NB4 (cell line): ENCODE measurements around the gene DDX51.
"Not testable (repeated sequence)": the region's sequence is repeated elsewhere in the genome, so short reads cannot be mapped to it uniquely, and the experiment has no call there.

Source experiments
- DNase-seq: peaks from one replicate; pipeline ENCODE4 v3.0.0; 2010; ENCODE audit warnings: low read depth
- H3K4me3 ChIP-seq: one replicate; pipeline ENCODE4 v1.5.1; 2011; ENCODE audit warnings: mild to moderate bottlenecking, low read depth, low read length, moderate library complexity
- CTCF ChIP-seq: IDR thresholded peaks from one replicate; pipeline ENCODE4 v1.5.1; 2012; ENCODE audit warnings: low read depth, low read length
- MAX ChIP-seq: IDR thresholded peaks from 2 replicates; pipeline ENCODE4 v1.6.1; 2011; ENCODE audit warnings: low read depth, low read length
- MYC ChIP-seq: IDR thresholded peaks from 2 replicates; pipeline ENCODE4 v1.6.1; 2011; ENCODE audit warnings: low read depth, low read length
- POLR2A ChIP-seq: IDR thresholded peaks from 2 replicates; pipeline ENCODE4 v1.6.1; 2011; ENCODE audit warnings: mild to moderate bottlenecking; ENCODE audit not compliant: insufficient read length; ENCODE audit errors: extremely low read depth

DDX51 gene

GRCh38 chr12:132103542-132104308 lies 40.4 kb downstream of the DDX51 start:
- DNase-seq, result no peak
- H3K4me3 ChIP-seq, result no peak overlapping the region
- no peak for TF ChIP-seq MAX
- no peak for TF ChIP-seq POLR2A
- no peak for TF ChIP-seq MYC
- no peak for TF ChIP-seq CTCF

DNA sequence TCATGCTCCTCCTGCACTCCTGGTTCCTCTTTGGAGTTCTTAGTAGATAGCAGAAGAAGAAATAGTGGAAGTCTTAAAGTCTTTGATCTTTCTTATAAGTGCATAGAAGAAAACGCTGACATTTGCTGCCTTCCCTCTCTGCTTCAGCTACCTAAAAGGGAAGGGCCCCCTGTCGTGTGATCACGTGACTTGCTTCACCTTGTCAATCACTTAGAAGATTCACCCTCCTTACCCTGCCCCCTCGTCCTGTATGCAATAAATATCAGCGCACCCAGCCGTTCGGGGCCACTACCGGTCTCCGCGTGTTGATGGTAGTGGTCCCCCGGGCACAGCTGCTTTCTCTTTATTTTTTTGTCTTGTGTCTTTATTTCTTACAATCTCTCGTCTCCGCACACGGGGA lies 41.0 kb downstream of the DDX51 start:
- not testable (repeated sequence) for DNase-seq

DNA sequence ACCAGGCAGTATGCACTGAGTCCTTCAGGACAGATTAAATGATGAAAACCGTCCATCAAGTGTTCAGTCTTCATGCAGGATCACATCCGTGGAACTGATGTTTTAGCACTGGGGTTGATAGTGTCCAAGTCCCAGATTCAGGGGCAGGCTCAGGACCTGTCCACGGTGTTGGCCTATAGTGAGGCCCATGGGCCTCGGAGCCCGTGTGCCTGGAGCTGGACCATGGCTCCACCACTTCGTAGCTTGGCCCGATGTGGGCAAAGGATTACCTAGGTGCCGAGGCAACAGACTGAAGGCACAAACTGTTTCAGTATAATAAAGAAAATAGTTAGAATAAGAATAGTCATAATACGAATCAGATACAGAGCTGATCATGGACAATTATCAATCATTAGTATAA lies 41.8 kb downstream of the DDX51 start:
- no peak for DNase-seq
- TF ChIP-seq MAX (no peak), POLR2A (no peak), CTCF (no peak), MYC (no peak)
- H3K4me3 ChIP-seq, result no peak overlapping the region

More for the DNA sequence above, 41.0 kb downstream of the DDX51 start:
- not testable (repeated sequence) for H3K4me3 ChIP-seq

DNA sequence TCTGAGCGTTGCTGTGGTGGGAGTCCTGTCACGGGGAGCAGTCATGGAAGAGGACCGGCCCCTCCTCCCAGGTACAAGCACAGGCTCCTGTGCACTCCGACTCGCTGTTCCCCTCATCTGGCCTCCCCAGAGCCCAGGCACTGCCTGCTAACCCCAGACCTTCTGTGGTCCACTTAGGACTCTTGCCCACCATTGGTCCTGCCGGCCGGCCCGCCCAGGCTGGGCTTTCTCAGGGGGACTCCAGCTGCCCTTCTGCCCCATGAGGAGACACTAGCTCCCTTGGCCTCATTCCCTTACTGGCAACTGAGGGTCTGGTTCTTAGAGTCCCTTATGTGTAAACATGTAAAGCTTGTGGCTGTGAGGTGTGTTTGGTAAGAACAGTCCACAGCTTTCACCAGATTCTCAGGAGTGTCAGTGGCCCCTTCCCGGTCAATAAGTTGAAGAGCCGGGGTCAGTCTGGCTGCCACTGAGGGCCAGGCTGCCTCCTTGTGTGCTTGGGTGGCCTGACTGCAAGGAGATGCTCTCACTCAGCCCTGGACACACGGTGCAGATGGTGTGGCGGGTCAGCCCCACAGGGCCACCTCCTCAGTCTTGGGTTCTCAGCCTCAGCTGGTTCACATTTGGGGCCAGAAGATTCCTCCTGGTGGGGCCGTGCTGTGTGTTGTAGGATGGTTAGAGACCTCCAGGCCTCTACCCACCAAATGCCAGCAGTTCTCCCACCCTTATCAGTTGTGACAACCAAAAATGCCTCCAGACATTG lies 43.6 kb downstream of the DDX51 start:
- DNase-seq, result no peak
- TF ChIP-seq POLR2A, result no peak
- no peak for TF ChIP-seq MYC
- no peak for TF ChIP-seq CTCF
- TF ChIP-seq MAX, result no peak
- no peak overlapping the region for H3K4me3 ChIP-seq

- DNase-seq, result no peak
- no peak for TF ChIP-seq POLR2A
- TF ChIP-seq CTCF, result no peak
- no peak for TF ChIP-seq MYC
- no peak for TF ChIP-seq MAX
- H3K4me3 ChIP-seq, result no peak overlapping the region
Observed at GRCh38 chr12:132099739-132100138, 44.4 kb downstream of the DDX51 start.

- no peak for DNase-seq
Observed at GRCh38 chr12:132095520-132096409, 48.4 kb downstream of the DDX51 start.

More at GRCh38 chr12:132095520-132096409, 48.4 kb downstream of the DDX51 start:
- H3K4me3 ChIP-seq, result no peak overlapping the region
- TF ChIP-seq CTCF, result no peak
- no peak for TF ChIP-seq POLR2A
